Astrocyte (in vitro differentiated cells and primary cell): ENCODE measurements around the gene ILKAP. TPM values are rescaled to one million over a fixed set of nuclear protein-coding genes. Genes with fewer than 3 reads are reported as not detected.

Source experiments
- DNase-seq: peaks from one replicate; pipeline ENCODE4 v3.0.0-alpha.2; 2010; ENCODE audit warnings: low read depth
- FAIRE-seq: peaks from 2 replicates; lab custom pipeline; 2011; peaks lifted over from hg19 to GRCh38; lab: Jason Lieb, UNC
- H2AFZ ChIP-seq: 2 replicates; pipeline ENCODE4 v1.6.0; 2012; ENCODE audit warnings: low read depth, low read length, inconsistent platforms
- H3K27ac ChIP-seq: 2 replicates; pipeline ENCODE4 v1.5.1; 2011; ENCODE audit warnings: low read depth, low read length, inconsistent platforms
- H3K27me3 ChIP-seq: 2 replicates; pipeline ENCODE4 v1.6.0; 2011; ENCODE audit warnings: low read length, inconsistent platforms; ENCODE audit not compliant: insufficient read depth
- H3K36me3 ChIP-seq: 2 replicates; pipeline ENCODE4 v1.5.1; 2011; ENCODE audit warnings: low read length, inconsistent platforms; ENCODE audit not compliant: insufficient read depth
- H3K4me1 ChIP-seq: 2 replicates; pipeline ENCODE4 v1.5.1; 2011; ENCODE audit warnings: low read length, inconsistent platforms; ENCODE audit not compliant: insufficient read depth
- H3K4me2 ChIP-seq: 2 replicates; pipeline ENCODE4 v1.6.0; 2012; ENCODE audit warnings: low read length, inconsistent platforms
- H3K4me3 ChIP-seq: 2 replicates; pipeline ENCODE4 v1.5.1; 2011; ENCODE audit warnings: low read depth, mild to moderate bottlenecking, low read length, inconsistent platforms; ENCODE audit not compliant: insufficient read depth
- H3K79me2 ChIP-seq: 2 replicates; pipeline ENCODE4 v1.6.0; 2012; ENCODE audit warnings: mild to moderate bottlenecking, low read length, inconsistent platforms; ENCODE audit not compliant: insufficient read depth
- H3K9ac ChIP-seq: 2 replicates; pipeline ENCODE4 v1.6.0; 2012; ENCODE audit warnings: mild to moderate bottlenecking, low read length, inconsistent platforms
- H3K9me3 ChIP-seq: 2 replicates; pipeline ENCODE4 v1.5.1; 2012; ENCODE audit warnings: low read depth, mild to moderate bottlenecking, low read length, inconsistent platforms; ENCODE audit not compliant: insufficient read depth
- H4K20me1 ChIP-seq: 2 replicates; pipeline ENCODE4 v1.6.0; 2012; ENCODE audit warnings: low read length, inconsistent platforms; ENCODE audit not compliant: insufficient read depth
- H3K27ac Mint-ChIP-seq: one replicate; pipeline ENCODE4 v1.8.0; 2021; ENCODE audit warnings: mild to moderate bottlenecking, mixed read lengths; ENCODE audit not compliant: unreplicated experiment
- H3K27me3 Mint-ChIP-seq: one replicate; pipeline ENCODE4 v1.8.0; 2021; ENCODE audit warnings: low read depth, mixed read lengths; ENCODE audit not compliant: unreplicated experiment
- H3K36me3 Mint-ChIP-seq: one replicate; pipeline ENCODE4 v1.8.0; 2021; ENCODE audit warnings: low read depth, mixed read lengths; ENCODE audit not compliant: unreplicated experiment
- H3K4me1 Mint-ChIP-seq: one replicate; pipeline ENCODE4 v1.8.0; 2021; ENCODE audit warnings: low read depth, mixed read lengths; ENCODE audit not compliant: unreplicated experiment
- H3K4me3 Mint-ChIP-seq: one replicate; pipeline ENCODE4 v1.8.0; 2021; ENCODE audit warnings: mild to moderate bottlenecking, moderate library complexity, mixed read lengths; ENCODE audit not compliant: unreplicated experiment
- H3K9me3 Mint-ChIP-seq: one replicate; pipeline ENCODE4 v1.8.0; 2021; ENCODE audit warnings: mild to moderate bottlenecking, mixed read lengths; ENCODE audit not compliant: unreplicated experiment
- EZH2 ChIP-seq: IDR thresholded peaks from 2 replicates; pipeline ENCODE4 v1.6.1; 2012; ENCODE audit warnings: mild to moderate bottlenecking, low read length, inconsistent platforms; ENCODE audit not compliant: insufficient read depth
- total RNA-seq: library from RNA; stranded (reverse); gene quantifications from 2 replicates; pipeline ENCODE4 v1.2.1, GENCODE V29; 2021
- TF ChIP-seq, protein P1 (sequence below): IDR thresholded peaks from 2 replicates; pipeline ENCODE4 v1.5.1; 2011; ENCODE audit warnings: low read depth, mild to moderate bottlenecking, inconsistent platforms, low read length, moderate library complexity; ENCODE audit not compliant: insufficient read depth

Gene ILKAP
- total RNA-seq, 1 donor from 2014 or later: 32.3 TPM

DNA sequence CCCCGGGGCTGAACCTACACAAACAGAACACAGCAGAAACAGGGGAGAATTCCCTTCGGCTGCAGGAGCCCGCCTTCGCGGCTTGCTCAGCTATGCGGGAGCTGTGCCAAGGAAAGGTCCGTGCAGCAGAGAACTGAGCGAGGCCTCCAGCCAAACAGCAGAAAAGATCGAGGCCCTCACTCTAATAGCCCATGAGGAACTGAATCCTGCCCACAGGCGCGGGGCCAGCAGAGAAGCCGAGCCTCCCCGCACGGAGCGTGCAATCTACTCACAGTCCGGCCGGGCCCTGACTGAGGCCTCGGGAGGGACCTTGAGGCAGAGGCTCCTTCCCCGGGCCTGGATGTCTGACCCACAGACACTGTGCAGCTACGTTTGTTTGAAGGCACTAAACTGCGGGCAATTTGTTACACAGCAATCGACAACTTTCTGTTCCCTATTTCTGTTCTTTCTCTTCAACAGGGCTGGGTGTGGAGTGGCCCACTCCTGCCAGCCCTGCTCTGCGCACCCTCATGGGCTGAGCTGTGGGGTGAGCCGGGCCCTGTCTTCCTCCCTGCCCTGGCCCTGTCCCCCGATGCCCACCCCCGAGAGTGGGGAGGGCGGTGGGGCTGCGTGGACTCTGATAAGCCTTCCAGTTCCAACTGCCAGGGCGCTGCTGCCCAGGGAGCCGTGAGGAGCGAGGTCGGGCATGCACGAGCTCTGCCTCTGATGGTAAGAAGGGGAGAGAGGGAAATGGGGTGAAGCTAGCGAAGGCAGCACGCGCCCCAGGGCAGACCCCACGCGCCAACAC is 22.6 kb upstream of the ILKAP start:
- Histone ChIP-seq H4K20me1 (no peaks in the 10 kb centered on the region), H3K9me3 (no peaks in the 10 kb centered on the region), H3K27ac (no peak overlapping the region), H3K4me2 (no peak overlapping the region), H3K9ac (no peak overlapping the region), H3K4me3 (no peak overlapping the region), H2AFZ (peak overlapping the region; percentile 44), H3K36me3 (peaks cover 2% of the 10 kb centered on the region), H3K27me3 (peaks cover 2% of the 10 kb centered on the region), H3K4me1 (peaks cover 3% of the 10 kb centered on the region), H3K79me2 (no peaks in the 10 kb centered on the region)
- no peak overlapping the region for H3K4me3 Mint-ChIP-seq
- peaks cover 44% of the 10 kb centered on the region for H3K27me3 Mint-ChIP-seq
- TF ChIP-seq, protein P1, sequence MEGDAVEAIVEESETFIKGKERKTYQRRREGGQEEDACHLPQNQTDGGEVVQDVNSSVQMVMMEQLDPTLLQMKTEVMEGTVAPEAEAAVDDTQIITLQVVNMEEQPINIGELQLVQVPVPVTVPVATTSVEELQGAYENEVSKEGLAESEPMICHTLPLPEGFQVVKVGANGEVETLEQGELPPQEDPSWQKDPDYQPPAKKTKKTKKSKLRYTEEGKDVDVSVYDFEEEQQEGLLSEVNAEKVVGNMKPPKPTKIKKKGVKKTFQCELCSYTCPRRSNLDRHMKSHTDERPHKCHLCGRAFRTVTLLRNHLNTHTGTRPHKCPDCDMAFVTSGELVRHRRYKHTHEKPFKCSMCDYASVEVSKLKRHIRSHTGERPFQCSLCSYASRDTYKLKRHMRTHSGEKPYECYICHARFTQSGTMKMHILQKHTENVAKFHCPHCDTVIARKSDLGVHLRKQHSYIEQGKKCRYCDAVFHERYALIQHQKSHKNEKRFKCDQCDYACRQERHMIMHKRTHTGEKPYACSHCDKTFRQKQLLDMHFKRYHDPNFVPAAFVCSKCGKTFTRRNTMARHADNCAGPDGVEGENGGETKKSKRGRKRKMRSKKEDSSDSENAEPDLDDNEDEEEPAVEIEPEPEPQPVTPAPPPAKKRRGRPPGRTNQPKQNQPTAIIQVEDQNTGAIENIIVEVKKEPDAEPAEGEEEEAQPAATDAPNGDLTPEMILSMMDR: no peak
- no peak for TF ChIP-seq EZH2
- no peak overlapping the region for H3K27ac Mint-ChIP-seq
- no peak for FAIRE-seq
- H3K9me3 Mint-ChIP-seq: peaks cover 4% of the 10 kb centered on the region
- no peaks in the 10 kb centered on the region for H3K4me1 Mint-ChIP-seq
- DNase-seq: peak; percentile 38
- peaks cover 4% of the 10 kb centered on the region for H3K36me3 Mint-ChIP-seq

DNA sequence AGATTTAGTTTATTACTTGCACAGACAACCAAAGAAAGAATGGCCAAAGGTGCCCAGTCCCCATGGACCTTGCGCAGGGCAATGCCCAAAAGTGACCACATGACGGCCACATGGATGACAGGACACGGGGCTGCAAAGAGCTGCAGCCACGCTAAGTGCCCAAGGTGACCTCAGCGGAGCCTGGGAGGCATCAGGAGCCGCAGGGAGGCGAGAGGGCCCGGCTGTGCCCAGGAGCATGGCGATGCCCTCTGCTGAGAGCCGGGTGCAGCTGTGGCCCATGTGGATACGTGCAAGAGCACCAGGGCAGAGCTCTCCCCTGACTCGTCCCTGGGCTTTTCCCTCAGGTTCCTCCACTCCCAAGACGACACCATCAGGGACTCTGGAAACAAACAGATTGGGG is 21.6 kb upstream of the ILKAP start:
- Mint-ChIP-seq H3K4me3 (no peak overlapping the region), H3K9me3 (peaks cover 4% of the 10 kb centered on the region), H3K27me3 (peaks cover 38% of the 10 kb centered on the region), H3K4me1 (no peaks in the 10 kb centered on the region), H3K27ac (no peak overlapping the region), H3K36me3 (peaks cover 4% of the 10 kb centered on the region)
- no peak for TF ChIP-seq EZH2
- TF ChIP-seq, protein P1: no peak
- Histone ChIP-seq H3K4me2 (no peak overlapping the region), H4K20me1 (no peaks in the 10 kb centered on the region), H3K27me3 (peaks cover 2% of the 10 kb centered on the region), H3K27ac (no peak overlapping the region), H3K9ac (no peak overlapping the region), H3K36me3 (peaks cover 2% of the 10 kb centered on the region), H3K4me1 (no peaks in the 10 kb centered on the region), H3K79me2 (no peaks in the 10 kb centered on the region), H3K4me3 (no peak overlapping the region), H2AFZ (no peak overlapping the region), H3K9me3 (no peaks in the 10 kb centered on the region)
- no peak for FAIRE-seq
- DNase-seq: no peak

DNA sequence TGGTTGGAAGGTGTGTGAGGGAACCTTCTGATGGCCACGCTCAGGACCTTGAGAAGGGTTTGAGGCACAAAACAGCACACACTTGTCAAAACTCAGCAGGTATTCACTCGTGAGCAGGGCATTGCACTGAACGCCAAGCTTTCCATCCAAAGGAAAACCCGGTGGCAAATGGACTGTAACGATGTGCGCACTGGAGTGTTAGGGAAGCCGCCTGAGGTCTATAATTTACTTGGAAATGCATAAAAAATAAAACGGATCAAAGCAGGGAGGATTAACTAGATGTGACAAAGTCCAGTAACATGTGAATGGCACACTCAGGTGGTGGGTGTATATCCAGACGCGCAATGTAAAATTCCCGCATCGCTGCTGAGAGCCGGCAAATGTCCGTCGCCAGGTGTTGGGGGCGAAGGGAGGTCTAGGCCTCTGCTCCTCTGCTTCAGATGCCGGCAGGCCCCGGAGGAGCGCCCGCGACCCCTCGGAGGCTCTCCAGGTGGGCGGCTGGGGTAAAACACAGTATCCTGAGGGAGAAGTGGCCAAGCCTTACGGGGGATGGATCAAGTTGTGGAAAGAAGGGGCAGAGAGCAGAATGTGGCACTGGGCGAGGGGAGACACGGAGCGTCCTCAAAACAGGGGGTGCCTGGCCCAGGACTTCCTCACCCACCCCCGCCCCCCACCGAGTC is 21.0 kb upstream of the ILKAP start:
- Histone ChIP-seq H3K9ac (no peak overlapping the region), H2AFZ (no peak overlapping the region), H3K4me1 (no peaks in the 10 kb centered on the region), H3K79me2 (no peaks in the 10 kb centered on the region), H3K9me3 (no peaks in the 10 kb centered on the region), H3K27me3 (peaks cover 2% of the 10 kb centered on the region), H3K27ac (no peak overlapping the region), H3K4me2 (no peak overlapping the region), H3K4me3 (no peak overlapping the region), H3K36me3 (peaks cover 2% of the 10 kb centered on the region), H4K20me1 (no peaks in the 10 kb centered on the region)
- no peak for FAIRE-seq
- Mint-ChIP-seq H3K36me3 (peaks cover 4% of the 10 kb centered on the region), H3K4me3 (no peak overlapping the region), H3K27ac (no peak overlapping the region), H3K27me3 (peaks cover 34% of the 10 kb centered on the region), H3K4me1 (no peaks in the 10 kb centered on the region), H3K9me3 (peaks cover 4% of the 10 kb centered on the region)
- no peak for DNase-seq
- TF ChIP-seq EZH2: no peak
- TF ChIP-seq, protein P1: no peak
